ENCODE data around the gene ABCD4.
A peak's percentile ranks its signal among the peaks of the same experiment; 100 is the strongest.
"Not testable (repeated sequence)": the region's sequence is repeated elsewhere in the genome, so short reads cannot be mapped to it uniquely, and the experiment has no call there.

Gene ABCD4

DNA sequence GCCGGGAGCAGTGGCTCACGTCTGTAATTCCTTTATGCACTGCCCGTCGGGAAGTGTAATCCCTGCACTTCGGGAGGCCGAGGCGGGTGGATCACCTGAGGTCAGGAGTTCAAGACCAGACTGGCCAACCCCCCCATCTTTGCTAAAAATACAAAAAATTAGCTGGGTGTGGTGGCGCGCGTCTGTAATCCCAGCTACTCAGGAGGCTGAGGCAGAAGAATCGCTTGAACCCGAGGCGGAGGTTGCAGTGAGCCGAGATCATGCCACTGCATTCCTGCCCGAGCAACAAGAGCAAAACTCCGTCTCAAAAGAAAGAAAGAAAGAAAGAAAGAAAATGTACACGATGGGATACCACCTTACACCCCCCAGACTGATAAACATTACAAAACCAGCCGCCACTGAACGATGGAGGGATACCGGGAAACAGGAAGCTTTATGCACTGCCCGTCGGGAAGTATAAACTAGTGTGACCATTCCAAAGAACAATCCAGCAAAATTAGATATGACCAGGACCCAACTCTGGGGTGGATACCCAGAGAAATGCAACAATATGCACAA is 1.1 kb downstream of the ABCD4 start:
- DNase-seq = no peak

- DNase-seq = peak; percentile 13
Observed at GRCh38 chr14:74299061-74299545, 3.6 kb downstream of the ABCD4 start.

DNA sequence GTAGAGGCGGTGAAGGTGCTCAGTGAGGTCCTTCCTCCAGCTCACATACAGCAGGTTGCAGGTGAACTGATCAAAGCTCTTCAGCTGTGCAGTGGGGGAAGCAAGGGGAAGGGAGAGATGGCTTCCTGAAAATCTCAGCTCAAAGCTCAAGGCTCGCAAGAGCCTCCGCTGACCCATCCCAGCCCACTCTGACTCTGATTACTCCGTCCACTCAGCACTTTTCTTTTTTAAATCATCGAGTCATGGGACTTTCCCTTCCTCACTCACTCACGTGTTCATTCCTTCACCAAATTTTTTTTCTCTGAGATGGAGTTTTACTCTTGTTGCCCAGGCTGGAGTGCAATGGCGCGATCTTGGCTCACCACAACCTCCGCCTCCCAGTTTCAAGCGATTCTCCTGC is 4.7 kb downstream of the ABCD4 start:
- DNase-seq = peak; percentile 54

DNA sequence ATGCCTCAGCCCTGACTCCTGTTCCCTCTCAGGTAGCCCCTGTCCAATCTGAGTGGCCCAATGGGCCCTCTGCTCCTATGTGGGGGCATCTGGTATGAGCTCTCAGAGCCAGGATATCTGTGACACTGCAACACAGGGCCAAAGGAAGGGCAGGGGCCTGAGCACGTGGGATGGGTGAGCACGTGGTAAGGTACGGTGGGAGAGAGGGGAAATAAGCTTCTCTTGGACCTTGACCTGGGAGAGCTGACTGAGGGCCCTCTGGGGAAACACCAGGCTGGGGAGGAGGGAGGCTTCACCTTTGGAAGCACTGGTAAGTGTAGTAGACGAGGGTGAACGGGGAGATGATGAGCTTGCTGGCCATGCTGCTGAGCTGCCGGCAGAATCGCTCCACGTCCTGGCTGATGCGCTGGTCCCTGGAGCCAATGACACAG is 6.7 kb downstream of the ABCD4 start:
- DNase-seq = no peak

DNA sequence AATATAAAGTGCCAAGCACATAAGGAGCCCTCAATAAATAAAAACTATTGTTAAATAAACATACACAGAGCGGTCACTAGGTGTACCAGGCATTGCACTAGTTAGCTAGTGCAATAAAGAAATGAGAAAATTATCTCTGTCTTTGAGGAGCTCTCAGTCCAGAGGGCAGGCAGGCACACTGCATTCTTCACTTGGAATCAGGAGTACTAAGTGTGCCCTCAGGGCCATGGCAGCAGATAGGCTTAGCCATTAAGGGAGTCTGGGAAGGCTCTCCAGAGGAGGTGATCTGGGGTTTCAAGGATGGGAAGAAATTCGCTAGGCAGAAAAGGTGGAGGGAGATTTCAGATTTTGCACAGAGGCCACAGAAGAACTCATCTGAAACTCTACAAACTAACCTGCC is 9.1 kb downstream of the ABCD4 start:
- DNase-seq = no peak

DNA sequence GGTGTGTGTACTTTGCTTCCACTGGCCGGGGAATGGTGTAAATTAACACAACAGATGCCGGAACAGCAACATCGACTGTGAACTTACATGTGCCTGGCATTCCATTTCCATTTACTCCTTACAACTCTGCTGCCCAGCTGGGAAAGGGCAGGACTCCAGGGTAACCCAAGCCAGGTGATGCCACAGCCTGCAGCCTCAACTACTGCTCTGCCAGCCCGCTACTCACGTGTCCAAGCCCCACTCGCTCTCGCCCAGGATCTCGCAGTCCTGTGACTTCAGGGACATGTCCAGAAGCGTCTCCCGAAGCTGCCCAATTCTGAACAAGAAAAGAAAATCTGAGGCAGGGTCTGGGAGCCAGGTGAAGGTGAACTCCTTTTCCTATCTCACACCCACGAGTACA is 10.7 kb downstream of the ABCD4 start:
- DNase-seq = no peak

GRCh38 chr14:74290415-74290814 is 12.3 kb downstream of the ABCD4 start:
- DNase-seq = peak; percentile 10

DNA sequence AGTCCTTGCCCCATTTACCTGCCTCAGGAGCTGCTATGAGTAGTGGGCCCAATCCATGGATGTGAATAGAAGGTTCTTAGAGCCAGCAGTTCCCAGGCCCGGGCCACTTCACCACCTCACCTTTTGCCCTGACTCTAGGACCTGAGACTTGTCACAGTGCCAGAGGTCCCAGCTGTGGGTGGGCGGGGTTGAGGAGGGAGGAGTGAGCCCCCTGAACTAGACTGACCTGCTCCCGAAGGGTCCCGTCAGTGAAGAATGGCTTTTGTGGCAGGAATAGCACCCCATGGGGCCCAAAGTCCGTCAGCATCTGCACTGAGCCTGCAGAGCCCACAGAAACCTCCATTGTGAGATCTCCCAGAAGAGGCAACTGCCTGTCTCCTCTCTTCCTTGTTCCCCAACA is 12.9 kb downstream of the ABCD4 start:
- no peak for DNase-seq

DNA sequence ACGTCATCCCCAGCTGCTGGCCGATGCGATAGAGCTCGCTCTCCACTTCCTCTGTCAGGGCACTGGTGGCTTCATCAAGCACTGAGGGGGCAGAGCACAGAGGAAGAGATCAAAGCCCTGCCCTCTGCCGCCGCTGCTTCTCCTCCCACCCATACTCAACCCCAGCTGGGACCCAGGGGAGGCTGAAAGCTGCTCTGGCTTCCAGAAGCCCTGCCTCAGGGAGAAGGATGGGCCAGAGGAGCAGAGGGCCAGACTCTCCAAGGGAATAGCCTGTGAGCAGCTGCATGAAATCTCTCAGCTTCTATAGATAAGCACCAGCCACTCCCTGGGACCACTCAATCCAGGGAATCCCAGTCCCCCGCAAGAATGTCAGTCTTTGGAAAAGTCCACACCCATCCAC is 16.0 kb downstream of the ABCD4 start:
- no peak for DNase-seq

- DNase-seq = no peak
Observed at GRCh38 chr14:74281069-74281468, 21.7 kb downstream of the ABCD4 start.

GRCh38 chr14:74278080-74278479 is 24.7 kb downstream of the ABCD4 start:
- no peak for DNase-seq

GRCh38 chr14:74275241-74275841 is 27.4 kb downstream of the ABCD4 start:
- DNase-seq = no peak

GRCh38 chr14:74271365-74271764 is 31.4 kb downstream of the ABCD4 start:
- no peak for DNase-seq

- not testable (repeated sequence) for DNase-seq
Observed at GRCh38 chr14:74270382-74271177, 32.2 kb downstream of the ABCD4 start.

GRCh38 chr14:74267588-74267987 is 35.1 kb downstream of the ABCD4 start:
- no peak for DNase-seq

DNA sequence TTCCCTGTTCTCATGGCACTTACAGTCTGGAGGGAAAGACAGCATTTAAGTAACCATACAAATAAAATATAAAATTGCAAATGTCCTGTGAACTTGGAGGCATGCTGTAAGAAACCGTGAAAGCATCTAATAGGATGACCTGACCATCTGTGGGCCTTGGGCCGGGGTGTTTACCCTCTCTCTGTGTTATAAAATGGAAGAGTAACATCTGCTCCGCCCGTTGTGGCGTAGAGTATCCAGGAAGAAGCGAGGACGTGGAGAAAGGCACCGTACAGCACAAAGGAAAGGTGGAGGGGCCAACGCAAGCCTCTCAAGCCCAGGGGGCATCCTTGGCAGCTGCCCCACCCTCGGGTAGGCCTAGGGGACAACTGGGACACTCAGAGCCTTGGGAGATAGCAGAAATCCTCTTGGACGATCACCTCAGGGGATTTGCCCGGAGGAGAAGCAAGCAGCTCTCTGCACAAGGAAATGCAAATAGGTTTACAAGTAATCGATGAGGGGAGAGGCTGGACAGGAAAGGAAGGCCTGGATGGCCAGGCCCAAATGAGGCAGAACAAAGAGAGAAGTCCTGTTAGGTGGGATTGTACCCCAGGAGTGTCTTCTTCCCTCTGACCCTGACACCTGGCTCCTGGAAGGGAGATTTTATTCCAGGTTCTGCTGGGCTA is 37.3 kb downstream of the ABCD4 start:
- DNase-seq = no peak

DNA sequence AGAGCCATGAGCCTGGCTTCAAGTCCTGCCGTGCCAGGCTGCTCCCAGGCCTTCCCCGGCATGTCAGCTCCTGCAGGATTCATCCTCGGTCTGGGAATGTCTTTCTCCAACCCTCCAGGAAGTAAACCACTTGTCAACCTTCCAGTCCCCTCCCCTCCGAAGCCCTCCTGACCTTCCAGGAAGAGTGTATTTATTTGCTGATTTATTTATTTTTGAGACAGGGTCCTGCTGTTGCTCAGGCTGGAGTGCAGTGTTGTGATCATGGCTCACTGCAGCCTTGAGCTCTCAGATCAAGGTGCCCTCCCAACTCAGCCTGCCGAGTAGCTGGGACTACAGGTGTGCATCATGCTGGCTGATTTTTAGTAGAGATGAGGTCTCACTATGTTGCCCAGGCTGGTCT is 38.8 kb downstream of the ABCD4 start:
- no peak for DNase-seq

DNA sequence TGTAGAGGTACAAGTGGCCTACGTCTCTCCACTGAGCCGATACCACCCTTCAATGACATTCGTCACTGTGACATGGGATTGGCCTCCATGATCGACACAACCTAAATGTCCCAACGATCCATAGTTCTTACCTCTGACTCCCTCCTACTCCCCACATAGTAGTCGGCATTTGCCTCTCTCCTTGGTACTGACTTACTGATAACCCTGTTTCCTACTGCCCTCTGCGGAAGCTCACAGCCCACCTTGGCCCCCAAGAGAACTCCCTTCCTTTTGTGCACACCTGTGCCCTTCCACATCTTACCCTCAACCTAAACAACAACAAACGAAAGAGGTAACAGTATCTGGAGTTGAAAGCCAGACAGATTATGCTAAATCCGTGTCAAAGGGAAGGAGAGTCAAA is 39.6 kb downstream of the ABCD4 start:
- DNase-seq = no peak

DNA sequence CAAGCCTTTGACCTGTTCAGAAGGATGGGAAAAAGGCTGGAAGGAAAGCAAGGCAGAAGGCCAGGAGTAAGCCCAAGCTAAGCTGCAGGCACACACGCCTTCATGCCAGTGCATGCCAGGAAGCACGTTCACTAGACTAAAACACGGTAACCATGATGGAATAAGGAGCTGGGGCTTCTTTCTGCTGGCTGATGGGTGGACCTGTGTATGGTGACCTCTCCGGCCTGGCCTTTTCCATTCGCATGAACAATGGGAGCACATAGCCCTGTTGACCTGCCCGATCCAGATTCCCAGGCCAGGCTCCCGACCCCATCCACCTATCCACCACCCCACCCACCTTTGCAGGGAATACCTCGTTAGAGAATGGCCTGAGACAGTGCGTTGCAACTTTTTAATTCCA is 40.7 kb downstream of the ABCD4 start:
- no peak for DNase-seq

- DNase-seq = no peak
Observed at GRCh38 chr14:74261288-74261687, 41.4 kb downstream of the ABCD4 start.

- DNase-seq = no peak
Observed at GRCh38 chr14:74260525-74261233, 42.1 kb downstream of the ABCD4 start.

- DNase-seq = no peak
Observed at GRCh38 chr14:74259513-74259912, 43.2 kb downstream of the ABCD4 start.

- DNase-seq = no peak
Observed at GRCh38 chr14:74258764-74259035, 44.0 kb downstream of the ABCD4 start.

Data from suppressor macrophage treated with lipopolysaccharide for 4 hours (primary cell).